Large intestine (tissue), 3 donors: ENCODE measurements around the gene NMRK2. TPM values are rescaled to one million over a fixed set of nuclear protein-coding genes. Genes with fewer than 3 reads are reported as not detected.
"Not testable (repeated sequence)": the region's sequence is repeated elsewhere in the genome, so short reads cannot be mapped to it uniquely, and the experiment has no call there.

Experiments
- DNase-seq, 2 donors: peaks; one replicate each; pipeline versions ENCODE4 v3.0.0 to v3.0.0-alpha.2; 2013
- H3K27ac ChIP-seq: one replicate; pipeline ENCODE4 v1.5.1; 2013; ENCODE audit warnings: low read length
- H3K27me3 ChIP-seq: 2 replicates; pipeline ENCODE4 v1.6.1; 2013; ENCODE audit warnings: low read length; ENCODE audit not compliant: control insufficient read depth, insufficient read depth
- H3K36me3 ChIP-seq: 2 replicates; pipeline ENCODE4 v1.6.1; 2013; ENCODE audit warnings: low read length; ENCODE audit not compliant: control insufficient read depth, insufficient read depth
- H3K4me1 ChIP-seq: one replicate; pipeline ENCODE4 v1.6.1; 2013; ENCODE audit warnings: low read length; ENCODE audit not compliant: control insufficient read depth, insufficient read depth
- H3K4me3 ChIP-seq: one replicate; pipeline ENCODE4 v1.5.1; 2013; ENCODE audit warnings: low read length
- H3K9me3 ChIP-seq: one replicate; pipeline ENCODE4 v1.6.1; 2013; ENCODE audit warnings: mild to moderate bottlenecking, low read depth, low read length, moderate library complexity; ENCODE audit not compliant: control insufficient read depth
- WGBS: methylation state at CpG from one replicate; pipeline ENCODE4 v1.1.5; 2013; ENCODE audit warnings: low lambda C conversion rate; ENCODE audit not compliant: insufficient coverage; 5-methylcytosine and 5-hydroxymethylcytosine counted together
- polyA plus RNA-seq: library from polyadenylated mRNA; unstranded; fragments of 120-200 nt; gene quantifications from one replicate; pipeline ENCODE4 v1.2.1, GENCODE V29; 2013

NMRK2 gene
- polyA plus RNA-seq, 1 donor, result 0.43 TPM

DNA sequence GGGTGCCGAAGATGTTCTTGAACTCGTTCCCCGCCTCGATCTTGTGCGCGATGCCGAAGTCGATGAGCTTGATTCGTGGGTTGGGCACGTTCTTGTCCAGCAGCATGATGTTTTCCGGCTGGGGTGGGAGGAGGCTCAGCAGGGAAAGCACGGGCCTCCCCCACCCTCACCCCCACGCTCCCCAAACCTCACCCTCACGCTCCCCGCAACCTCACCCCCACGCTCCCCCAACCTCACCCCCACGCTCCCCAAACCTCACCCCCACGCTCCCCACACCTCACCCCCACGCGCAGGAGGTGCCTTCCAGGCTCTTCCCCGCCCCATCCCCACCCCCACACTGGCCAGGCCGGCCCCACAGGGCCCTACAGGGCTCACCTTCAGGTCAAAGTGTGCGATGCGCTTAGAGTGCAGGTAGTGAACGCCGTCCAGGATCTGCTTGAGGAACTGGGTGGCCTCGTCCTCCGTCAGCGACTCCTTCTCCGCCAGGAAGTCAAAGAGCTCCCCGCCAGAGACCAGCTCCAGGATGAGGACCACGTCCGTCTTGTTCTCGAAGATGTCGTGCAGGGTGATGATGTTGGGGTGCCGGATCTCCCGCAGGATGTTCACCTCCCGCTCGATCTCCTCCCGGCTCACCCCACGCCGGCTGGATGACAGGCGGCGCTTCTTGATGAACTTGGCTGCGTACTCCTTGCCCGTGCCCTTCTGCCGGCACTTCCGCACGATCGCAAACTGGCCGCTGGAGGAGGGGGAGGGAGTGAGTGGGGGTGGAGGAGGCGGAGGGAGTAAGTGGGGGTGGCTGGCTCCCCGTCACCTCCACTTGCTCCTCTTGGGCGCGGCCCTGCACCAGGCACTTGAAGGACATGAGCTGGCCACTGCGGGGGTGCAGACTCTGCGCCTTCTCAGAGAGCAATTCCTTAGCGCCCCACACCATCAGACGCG, 31.7 kb downstream of the NMRK2 start:
- Histone ChIP-seq H3K27ac (no peak overlapping the region), H3K36me3 (peaks cover 82% of the 10 kb centered on the region), H3K27me3 (no peaks in the 10 kb centered on the region), H3K9me3 (peaks cover 2% of the 10 kb centered on the region), H3K4me3 (no peak overlapping the region), H3K4me1 (peaks cover 32% of the 10 kb centered on the region)
- 80% methylated on average over 1 of the region's 60 CpGs for WGBS
- DNase-seq, result no peak

DNA sequence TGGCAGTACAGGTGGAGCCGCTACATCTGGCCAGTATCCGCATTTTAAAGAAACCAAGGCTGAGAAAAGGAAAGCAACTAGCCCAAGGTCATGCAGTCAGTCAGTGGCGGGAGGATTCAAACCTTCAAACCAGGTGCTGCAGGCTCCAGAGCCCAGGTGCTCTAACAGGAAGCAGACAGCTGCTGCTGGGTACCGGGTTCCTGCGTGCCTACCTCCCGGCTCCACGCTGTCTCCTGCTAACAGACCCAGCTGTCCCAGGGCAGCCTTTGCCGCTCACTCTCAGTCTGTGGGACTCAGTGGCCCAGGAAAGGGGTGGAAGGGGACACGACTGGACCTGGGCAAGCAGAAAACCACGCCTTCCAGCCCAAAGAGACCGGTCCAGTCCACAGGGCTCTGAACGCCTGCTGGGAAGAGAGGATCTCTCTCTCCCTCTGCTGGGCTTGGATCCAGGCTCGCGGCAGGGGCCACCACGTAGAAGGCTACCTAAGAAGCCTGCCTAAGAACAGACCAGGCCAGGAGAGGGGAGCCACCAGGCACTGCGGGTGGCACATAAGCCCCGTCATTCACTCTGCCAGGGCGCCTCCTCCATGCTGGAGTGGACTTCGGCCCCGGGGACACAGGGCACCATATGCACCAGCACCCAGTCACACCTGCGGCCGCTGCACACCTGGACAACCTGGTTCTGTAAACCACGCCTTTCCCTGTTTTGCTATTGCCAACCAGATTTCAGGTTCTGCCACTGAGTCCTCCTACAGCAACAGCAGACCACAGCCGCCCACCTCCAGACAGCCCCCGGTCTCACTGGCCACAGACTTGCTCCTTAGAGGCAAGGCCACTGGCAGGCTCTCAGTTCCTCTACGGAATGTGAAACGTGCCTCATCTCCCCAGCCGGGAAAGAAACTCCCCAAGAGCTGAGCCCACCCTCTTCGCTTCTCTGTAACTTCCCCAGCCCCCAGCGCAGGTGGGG, 33.5 kb downstream of the NMRK2 start:
- WGBS, result no CpG with 5 or more reads among the region's 30 CpGs
- DNase-seq, result peak; percentile 56 to 80
- Histone ChIP-seq H3K27me3 (no peaks in the 10 kb centered on the region), H3K4me1 (peaks cover 39% of the 10 kb centered on the region), H3K27ac (peak overlapping the region; percentile 70), H3K36me3 (peaks cover 64% of the 10 kb centered on the region), H3K9me3 (no peaks in the 10 kb centered on the region), H3K4me3 (no peak overlapping the region)

DNA sequence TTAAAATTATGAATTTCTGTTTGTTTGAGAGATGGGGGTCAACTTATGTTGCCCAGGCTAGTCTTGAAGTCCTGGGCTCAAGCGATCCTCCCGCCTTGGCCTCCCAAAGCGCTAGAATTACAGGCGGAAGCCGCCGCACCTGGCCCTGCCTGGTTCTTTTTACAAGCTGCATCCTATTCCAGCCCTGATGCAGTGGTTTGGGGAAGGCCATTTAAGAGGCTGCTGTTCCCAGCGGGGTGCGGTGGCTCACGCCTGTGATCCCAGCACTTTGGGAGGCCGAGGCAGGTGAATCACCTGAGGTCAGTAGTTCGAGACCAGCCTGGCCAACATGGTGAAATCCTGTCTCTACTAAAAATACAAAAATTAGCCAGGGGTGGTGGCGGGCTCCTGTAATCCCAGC, 35.1 kb downstream of the NMRK2 start:
- H3K27me3 ChIP-seq, DNase-seq, H3K9me3 ChIP-seq, H3K4me3 ChIP-seq: not testable (repeated sequence)
- peaks cover 51% of the 10 kb centered on the region for H3K36me3 ChIP-seq
- WGBS, result no CpG with 5 or more reads among the region's 12 CpGs
- peaks cover 39% of the 10 kb centered on the region for H3K4me1 ChIP-seq
- H3K27ac ChIP-seq, result peak overlapping the region; percentile 93

DNA sequence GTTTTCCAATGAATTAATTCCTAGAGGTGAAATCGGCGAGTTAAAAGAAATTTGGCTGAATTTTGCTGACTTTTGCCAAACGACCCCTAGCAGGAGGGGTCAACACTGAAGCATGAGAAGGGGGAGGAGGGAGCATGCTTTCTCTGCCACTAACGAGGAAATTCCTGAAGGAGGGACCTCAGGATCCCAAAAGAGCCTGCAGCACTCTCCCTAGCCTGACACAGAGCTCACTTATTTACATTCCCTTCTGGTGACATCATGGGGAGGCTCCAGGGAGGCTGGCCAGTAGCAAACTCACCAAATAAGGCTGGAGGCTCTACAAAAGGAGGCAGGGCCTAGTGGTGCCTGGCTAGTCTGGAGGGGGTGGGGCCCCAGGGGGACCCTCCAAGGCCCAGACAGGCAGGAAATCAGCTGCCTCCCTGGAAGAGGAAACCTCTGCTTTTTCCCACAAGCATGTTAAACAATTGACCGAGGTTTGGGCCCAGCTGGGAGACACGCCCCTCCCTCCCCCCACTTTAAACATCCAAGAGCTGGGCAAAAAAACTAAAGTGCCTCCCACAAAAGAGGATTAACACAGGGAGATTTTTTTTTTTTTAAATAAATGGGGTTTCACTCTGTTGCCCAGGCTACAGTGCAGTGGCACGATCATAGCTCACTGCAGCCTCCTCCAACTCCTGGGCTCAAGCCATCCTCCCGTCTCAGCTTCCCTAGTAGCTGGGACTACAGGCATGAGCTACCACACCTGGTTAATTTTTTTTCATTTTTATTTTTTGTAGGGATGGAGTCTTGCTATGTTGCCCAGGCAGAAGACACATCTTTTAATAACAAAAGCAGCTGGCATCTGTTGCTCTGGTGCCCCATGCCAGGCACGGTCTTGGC, 35.9 kb downstream of the NMRK2 start:
- Histone ChIP-seq H3K36me3 (peaks cover 43% of the 10 kb centered on the region), H3K27me3 (no peaks in the 10 kb centered on the region), H3K4me3 (peak overlapping the region; percentile 100), H3K9me3 (no peaks in the 10 kb centered on the region), H3K27ac (peak overlapping the region; percentile 93), H3K4me1 (peaks cover 39% of the 10 kb centered on the region)
- no CpG with 5 or more reads among the region's 9 CpGs for WGBS
- DNase-seq, result peak; percentile 83 to 89

DNA sequence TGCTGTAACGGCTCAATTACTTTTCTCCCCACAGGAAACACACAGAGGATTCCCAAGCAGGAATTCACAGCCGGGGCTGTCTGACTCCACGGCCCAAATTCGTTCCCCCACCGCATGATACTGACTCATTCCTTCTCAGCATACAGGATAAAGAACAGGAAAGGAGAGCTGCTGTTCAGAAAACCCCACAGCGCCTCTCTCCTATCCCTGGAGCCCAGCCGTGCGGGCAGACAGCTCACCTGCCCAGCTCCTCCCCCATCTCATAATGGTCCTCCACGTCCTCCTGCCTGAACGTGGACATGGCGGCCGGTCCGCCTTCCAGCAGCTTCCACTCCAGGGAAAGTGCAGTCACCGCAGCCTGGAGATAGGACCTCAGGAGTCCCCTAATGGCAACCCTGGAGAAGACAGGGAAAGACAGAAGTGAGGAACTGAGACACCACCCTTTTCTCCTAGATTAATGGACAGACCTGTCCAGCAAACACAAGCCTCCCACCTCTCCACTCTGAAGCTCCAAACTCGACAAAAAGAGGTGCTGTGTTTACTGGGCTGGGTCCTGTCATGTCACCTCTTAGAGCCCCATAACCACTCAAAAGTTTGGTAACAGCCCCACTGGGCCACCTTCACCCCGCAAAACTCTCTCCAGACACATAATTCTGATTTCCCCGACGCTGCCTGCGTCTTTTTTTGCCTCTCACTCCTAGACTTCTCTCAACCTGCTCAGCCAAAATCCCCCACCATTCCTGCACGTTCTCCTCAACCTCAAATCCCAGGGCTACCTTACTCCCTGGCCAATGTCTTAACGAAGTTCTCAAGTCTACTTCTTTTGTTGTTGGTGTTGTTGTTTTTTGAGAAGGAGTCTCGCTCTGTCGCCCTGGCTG, 36.8 kb downstream of the NMRK2 start:
- 16% methylated on average over 4 of the region's 23 CpGs for WGBS
- Histone ChIP-seq H3K36me3 (peaks cover 36% of the 10 kb centered on the region), H3K4me3 (peak overlapping the region; percentile 100), H3K4me1 (peaks cover 39% of the 10 kb centered on the region), H3K27me3 (no peaks in the 10 kb centered on the region), H3K27ac (peak overlapping the region; percentile 93), H3K9me3 (no peaks in the 10 kb centered on the region)
- no peak for DNase-seq

DNA sequence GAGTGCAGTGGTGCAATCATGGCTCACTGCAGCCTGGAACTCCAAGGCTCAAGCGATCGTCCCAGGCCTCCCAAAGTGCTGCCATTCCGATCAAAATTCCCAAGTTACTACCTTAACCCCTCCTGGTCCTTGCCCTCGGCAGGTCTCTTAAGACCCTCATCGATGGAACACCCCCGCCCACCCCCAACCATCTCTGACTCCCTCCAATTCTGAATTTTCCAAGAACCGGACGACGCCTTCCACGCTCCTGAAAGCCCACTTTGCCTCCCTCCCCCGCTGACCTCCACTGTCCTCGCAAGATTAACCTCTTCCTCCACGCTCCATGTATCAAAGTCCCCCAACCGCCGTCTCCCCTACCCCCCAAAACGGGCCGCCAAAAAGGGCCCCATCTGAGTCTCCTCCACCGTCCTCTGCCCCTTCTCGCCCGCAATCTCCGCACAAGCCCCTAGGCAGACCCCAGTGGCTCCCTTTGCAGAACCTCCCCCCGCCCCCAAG, 37.5 kb downstream of the NMRK2 start:
- Histone ChIP-seq H3K36me3 (peaks cover 35% of the 10 kb centered on the region), H3K27me3 (no peaks in the 10 kb centered on the region), H3K27ac (peak overlapping the region; percentile 93), H3K4me3 (peak overlapping the region; percentile 100), H3K9me3 (no peaks in the 10 kb centered on the region), H3K4me1 (peaks cover 39% of the 10 kb centered on the region)
- WGBS, result 10% methylated on average over 2 of the region's 22 CpGs
- no peak for DNase-seq

DNA sequence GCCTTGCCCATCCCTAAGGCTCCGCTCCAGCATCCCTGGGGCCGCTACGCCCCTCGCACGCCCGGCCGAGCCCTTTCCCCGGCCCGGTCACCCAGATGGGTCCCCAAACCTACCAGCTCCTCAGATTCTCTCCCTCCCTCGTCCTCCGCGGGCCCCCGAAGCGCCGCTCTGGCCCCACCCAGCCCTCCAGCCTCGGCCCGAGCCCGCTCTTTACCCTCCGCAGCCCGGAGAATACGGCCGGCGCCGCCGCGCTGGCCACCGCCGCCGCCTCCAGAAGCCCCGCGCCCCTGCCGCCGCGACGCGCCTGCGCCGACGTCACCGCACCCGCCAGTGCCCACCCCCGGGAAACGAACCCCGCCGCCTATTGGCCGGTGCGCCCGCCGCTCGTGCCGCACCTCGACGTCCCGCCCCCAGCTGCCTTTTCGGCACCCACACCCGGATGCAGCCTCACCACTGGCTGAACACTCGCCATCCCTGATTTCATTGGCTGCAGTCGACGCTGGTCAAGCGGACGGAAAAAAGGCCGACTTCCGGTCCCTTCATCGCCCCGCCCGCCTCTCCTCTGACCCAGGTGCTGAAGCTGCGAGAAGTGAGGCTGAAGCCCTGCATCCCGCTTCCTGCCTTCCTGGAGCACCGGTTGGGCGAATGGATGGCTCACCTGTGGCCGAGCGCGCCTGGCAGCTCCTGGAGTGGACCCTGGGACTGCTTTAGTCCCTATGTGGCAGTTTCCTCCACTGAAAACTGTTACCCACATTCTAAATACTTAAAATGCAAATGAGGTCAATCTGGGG, 38.1 kb downstream of the NMRK2 start, which contains the start of gene DAPK3:
Gene DAPK3, minus strand, starts transcription at position 292 of the 791 bp plus-strand sequence. CDS start 1,364 bp downstream, outside the sequence.
- H3K4me1 ChIP-seq, result peaks cover 35% of the 10 kb centered on the region
- WGBS, result no CpG with 5 or more reads among the region's 73 CpGs

DNA sequence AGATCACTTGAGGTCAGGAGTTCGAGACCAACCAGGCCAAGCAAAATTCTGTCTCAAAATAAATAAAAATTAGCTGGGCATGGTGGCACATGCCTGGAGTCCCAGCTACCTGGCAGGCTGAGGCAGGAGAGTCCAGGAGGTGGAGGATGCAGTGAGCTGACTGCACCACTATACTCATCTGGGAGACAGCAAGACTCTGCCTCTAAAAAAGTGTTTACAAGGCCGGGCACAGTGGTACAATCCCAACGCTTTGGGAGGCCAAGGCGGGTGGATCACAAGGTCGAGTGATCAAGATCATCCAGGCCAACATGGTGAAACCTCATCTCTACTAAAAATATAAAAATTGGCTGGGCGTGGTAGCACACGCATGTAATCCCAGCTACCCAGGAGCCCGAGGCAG, 42.3 kb downstream of the NMRK2 start:
- Histone ChIP-seq H3K27ac (no peak overlapping the region), H3K27me3 (no peaks in the 10 kb centered on the region), H3K4me1 (peaks cover 2% of the 10 kb centered on the region), H3K4me3 (no peak overlapping the region), H3K9me3 (peaks cover 18% of the 10 kb centered on the region), H3K36me3 (peaks cover 49% of the 10 kb centered on the region)
- no peak for DNase-seq
- 100% methylated on average over 1 of the region's 8 CpGs for WGBS

More for the DNA sequence above, 38.1 kb downstream of the NMRK2 start, which contains the start of gene DAPK3:
- H3K27me3 ChIP-seq, result no peaks in the 10 kb centered on the region
- H3K4me3 ChIP-seq, result peak within 1 kb of the TSS; percentile 100
- H3K36me3 ChIP-seq, result peaks cover 36% of the 10 kb centered on the region
- DNase-seq, result peak; percentile 97 to 99
- no peaks in the 10 kb centered on the region for H3K9me3 ChIP-seq
- peak within 1 kb of the TSS; percentile 93 for H3K27ac ChIP-seq
